Measurements from ENCODE around the gene MRTFA.

Gene MRTFA

GRCh38 chr22:40484906-40485669 is 151.4 kb downstream of the MRTFA start:
- no peak for DNase-seq

DNA sequence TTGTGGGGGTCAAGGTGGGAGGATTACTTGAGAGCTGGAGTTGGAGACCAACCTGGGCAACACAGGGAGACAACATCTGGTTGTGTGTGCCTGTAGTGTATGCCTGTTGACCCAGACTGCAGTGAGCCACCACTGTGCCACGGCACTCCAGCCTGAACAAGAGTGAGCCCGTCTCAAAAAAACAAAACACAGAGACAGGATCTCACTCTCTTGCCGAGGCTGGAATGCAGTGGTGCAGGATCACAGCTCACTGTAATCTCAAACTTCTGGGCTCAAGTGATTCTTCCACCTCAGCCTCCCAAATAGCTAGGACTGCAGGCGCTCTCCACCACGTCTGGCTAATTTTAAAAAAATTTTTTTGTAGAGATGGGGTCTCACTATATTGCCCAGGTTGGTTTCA is 153.6 kb downstream of the MRTFA start:
- DNase-seq: no peak

GRCh38 chr22:40482391-40482790 is 154.1 kb downstream of the MRTFA start:
- no peak for DNase-seq

DNA sequence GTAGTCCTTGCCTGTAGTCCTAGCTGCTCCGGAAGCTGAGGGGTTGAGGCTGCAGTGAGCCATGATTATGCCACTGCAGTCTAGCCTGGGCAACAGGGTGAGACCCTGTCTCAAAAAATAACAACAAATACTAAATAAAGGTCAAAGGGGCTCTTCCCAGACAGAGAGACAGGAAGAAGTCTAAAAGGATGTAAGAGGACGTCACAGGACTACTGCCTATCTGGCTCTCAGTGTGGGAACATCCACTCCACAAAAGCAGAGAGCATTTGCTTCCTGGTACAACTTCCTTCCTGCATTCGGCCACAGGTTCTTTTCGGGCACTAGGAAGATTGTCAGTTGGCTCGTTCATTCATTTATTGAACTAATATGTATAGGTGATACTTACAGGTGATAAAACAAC is 155.5 kb downstream of the MRTFA start:
- DNase-seq: no peak

DNA sequence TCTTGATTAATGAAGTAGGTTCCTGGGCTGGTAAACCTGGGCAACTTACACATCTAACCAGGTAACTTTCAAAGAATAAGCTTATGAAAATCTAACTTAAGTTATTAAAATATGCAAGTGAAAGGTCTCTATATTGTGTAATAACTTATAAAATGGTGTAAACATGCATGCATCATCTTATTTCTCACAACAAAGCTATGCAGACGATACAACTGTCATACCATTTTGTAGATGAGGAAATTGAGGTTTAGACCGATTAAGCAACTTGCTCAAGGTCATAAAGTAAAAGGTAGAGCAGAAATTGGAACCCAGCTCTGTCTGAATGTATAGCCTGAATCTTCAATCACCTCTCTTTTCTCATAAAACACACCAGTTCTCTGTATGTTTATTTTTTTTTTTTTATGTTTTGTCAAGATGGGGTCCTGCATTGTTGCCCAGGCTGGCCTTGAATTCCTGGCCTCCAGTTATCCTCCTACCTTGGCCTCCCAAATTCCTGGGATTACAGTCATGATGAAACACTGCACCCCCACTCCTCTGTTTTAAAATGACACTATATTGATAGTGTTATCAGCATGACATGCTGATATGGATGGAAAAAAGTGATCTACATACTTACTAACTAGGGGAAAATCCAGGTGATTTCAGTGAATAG is 156.5 kb downstream of the MRTFA start:
- no peak for DNase-seq

DNA sequence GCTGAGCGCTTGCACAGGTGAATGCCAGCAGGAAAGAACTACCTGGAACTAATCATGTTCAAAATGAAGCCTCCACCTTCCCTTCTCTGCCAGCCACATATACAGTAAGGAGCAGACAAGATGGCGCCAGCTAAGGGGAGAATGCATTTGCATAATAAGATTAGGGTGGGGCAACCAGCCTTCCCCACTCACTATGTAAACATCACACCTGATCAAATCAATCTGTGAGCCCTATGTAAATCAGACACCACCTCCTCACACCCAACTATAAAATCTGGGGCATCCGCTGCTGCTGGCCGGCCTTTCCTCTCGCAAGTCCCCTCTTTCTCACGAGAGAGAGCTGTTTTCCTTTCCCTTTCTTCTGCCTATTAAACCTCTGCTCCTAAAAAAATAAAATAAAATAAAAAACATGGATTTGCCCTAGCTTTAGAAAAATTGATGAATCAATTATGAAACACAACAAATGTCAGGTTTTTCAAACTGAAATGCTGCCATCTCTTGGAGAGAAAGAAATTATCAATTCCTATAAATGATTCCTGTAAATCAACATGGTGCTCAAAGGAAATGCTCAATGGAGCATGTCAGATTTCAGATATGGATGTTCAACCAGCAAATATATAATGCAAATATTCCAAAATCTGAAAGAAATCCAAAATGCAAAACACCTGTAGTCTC is 157.3 kb downstream of the MRTFA start:
- no peak for DNase-seq

DNA sequence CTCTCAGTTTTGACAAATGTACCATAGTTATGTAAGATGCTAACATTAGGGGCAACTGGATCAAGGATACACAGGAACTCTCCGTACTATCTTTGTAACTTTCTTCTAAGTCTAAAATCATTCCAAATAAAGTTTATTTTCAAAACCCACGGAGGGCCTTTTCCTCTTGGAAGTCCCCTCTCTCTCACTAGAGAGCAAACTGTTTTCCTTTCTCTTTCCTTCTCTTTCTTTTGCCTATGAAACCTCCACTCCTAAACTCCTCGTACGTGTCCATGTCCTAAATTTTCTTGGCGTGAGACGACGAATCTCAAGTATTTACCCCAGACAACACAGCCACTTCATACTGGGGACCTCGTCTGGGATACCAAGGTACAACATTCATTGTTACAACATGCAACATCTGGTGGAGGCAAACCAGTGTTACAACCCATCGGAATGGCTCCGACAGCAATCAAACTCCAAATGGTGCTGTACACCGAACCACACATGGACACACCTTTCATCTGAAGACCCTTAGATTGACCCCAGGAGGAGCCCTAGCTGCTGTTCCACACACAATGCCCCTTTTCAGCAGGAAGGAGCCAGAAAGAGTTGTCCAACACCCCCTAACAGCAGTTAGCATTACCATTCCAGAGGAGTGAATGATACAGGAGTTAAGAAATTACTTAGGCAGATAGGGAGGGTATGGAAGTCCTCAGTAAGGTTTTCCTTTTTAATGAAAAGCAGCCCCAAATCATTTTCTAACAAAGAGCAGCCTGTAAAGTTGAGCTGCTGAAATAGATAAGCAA is 158.0 kb downstream of the MRTFA start:
- no peak for DNase-seq

DNA sequence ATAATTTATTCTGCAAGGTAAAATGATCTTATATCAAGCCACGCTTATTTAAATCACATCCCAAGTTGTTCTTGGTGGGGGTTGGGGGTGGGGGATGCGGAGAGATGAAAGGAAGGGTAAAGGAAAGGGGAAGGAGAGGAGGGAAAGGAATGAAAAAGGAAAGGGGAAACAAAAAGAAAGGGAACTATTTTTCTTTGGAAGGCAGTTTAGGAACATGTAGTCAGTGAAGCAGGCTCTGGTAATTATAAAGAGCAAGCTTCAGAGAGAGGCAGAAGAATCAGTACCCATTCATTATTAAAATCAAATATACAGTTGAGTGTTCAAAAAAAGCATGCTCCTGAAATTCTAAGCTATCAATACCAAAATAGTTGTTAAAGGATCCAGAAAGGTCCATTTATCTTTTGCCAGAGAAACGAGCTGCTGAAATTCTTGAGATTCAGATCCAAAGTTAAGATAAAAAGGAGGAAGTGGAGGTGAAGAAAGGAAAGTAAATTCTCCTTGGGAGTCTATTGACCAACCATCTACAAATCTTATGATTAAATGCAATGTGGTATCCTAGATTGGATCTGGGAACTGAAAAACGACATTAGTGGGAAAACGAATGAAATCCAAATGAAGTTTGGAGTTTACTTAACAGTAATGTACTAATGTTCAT is 158.7 kb downstream of the MRTFA start:
- DNase-seq: no peak

DNA sequence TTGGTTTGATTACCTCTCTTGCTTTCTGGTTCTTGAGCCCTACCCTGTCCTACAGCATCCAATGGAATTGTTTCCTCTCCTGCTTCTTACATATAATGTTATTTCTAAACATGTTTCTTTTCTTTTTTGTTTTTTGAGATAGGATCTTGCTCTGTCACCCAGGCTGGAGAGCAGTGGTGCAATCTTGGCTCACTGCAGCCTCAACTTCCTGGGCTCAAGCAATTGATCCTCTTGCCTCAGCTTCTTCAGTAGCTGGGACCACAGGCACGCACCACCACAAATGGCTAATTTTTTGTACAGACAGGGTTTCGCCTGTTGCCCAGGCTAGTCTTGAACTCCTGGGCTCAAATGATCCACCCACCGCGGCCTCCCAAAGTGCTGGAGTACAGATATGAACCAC is 160.2 kb downstream of the MRTFA start:
- no peak for DNase-seq

DNA sequence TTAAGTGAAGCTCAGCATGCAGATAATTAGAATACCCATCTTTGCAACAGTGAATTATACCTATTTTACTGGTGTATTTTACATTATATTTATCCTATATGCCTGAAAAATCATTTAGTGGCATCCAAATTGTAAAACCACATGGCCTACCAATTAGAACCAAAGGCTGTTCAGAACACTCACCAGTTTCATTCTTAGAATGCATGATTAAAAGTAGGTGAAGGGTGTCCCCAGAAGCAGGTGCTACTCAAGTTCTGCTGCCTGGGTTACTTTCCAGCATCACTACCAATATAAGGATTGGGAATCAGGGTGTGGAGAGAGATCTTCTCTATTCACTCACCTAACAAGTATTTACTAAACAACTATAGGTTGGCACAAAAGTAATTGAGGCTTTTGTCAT is 162.8 kb downstream of the MRTFA start:
- no peak for DNase-seq

- DNase-seq: no peak
Measured at GRCh38 chr22:40472579-40472978, 163.9 kb downstream of the MRTFA start.

DNA sequence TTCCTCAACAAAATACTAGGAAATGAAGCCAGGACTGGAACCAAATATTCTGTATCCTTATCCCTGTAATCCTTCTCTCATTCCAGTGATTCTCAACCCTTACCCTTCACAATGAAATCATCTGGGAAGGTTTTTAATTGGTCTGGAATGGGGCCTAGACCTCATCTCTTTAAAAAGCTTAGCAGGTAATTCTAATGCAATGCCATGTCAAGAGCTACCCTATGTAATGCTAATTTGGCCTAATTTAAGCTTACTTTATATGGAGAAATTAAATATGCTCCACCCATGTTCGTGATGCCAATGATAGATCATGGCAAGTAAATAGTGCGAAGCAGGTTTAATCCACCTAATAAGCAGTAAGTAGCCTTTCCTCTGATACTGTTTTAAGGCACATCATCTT is 164.5 kb downstream of the MRTFA start:
- no peak for DNase-seq

DNA sequence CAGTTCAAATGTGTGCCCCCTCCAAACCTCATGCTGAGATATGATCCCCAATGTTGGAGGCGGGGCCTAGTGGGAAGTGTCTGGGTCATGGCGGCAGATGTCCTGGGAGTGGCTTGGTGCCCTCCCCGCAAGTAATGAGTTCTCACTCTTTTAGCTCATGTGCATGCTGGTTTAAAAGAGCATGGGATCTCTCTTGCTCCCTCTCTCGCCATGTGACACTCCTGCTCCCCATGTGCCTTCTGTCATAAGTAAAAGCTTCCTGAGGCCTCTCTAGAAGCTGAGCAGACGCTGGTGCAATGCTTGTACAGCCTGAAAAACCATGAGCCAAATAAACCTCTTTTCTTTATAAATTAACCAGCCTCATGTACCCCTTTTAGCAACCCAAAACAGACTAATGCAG is 167.3 kb downstream of the MRTFA start:
- no peak for DNase-seq

GRCh38 chr22:40468616-40469015 is 167.9 kb downstream of the MRTFA start:
- no peak for DNase-seq

DNA sequence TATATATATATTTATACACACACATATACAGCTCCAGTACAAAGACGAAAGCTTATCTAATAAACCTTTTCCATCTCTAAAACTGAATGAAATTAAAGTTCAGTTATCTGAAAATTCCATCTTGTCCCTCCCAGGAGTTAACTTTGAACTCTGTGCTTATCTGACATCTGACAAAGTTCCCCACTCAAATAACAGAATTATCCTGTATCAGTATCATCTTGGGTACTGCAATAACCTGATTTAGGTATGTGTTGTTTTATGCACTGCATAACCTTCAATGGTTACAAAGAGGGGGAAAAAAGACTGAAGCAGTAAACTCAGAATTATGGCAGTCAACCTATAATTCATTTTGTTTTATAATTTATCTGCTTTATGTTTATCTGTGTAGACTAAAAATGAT is 169.5 kb downstream of the MRTFA start:
- DNase-seq: no peak

DNA sequence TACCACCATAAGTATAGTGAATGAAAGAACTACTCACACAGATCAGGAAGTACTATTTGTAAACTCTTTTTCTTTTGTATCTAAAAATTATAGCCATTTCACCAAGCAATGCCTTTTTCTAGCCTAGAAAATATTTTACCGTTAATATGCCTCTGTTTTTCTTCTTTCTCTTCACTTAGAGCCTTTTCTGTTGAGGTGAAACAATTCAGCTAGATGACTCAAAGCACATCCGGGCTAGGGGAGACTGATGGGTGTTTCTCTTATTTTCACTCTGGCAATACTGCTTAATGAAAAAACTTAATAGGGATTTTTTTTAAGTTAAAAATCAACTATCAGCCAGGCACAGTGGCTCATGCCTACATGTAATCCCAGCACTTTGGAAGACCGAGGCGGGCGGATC is 172.8 kb downstream of the MRTFA start:
- DNase-seq: no peak

DNA sequence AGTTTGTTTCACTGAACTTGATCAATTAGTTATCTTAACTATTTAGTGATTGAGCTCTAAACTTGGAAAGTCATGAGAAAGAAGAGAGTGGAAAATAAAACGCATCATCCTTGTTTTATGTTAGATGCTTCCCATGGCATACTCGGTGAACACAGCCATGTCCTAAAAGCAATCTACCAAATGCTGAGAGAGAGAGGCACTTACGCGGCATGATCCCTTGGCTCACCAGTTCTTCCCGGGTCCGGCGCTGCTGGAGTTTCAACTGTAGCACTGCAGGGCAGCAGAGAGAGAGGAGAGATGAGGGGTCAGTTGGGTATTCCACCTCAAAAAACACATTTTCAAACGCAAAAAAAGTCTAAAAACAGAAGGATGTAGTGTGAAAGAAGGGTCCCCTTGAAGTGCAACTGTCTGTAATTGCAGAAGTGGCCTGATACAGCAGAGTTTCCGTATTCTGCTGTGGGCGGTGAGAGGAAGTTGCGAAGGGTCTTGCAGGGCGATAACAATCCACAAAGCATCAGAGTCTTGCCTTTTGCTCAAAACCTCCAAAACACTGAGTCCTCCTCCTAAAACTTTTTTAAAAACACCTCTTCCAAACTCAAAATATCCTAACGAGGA is 173.4 kb downstream of the MRTFA start:
- no peak for DNase-seq

DNA sequence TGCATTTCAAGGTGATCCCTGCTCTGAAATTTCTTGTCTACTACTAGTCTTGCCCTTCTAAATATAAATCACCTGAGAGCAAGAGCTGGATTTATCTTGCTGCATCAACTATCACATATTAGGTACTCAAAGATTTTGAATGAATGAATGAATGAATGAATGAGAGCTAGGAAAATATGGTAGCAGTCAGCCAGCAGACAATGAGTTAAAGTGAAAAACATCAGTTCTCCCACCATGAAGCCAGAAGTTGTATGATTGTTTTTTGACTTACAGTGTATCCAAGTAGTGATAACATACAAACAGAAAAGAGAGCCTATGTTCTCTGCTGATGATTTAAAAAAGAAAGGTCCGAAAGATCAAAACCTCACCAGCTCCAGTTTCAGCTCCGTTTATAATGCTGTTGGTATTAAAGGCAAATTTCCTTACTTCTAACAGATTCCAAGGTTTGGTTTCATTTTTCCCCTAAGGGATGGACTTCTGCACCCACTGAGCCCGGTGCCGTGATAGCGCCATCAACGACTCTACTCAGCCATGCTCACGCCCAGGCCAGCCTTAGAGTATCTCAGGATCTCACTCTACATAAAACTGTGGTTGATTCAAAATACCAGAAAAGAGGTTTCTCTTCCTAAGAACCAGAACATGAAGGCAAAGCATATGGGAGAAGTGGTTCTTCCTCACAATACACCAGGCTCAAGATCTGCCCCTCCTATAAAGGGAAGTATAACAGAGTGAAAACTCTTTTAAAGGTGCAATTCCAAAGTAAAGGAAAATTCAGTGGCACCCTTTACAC is 174.1 kb downstream of the MRTFA start:
- DNase-seq: no peak

GRCh38 chr22:40453671-40454070 is 182.8 kb downstream of the MRTFA start:
- no peak for DNase-seq

- no peak for DNase-seq
Measured at GRCh38 chr22:40452730-40453487, 183.6 kb downstream of the MRTFA start.

DNA sequence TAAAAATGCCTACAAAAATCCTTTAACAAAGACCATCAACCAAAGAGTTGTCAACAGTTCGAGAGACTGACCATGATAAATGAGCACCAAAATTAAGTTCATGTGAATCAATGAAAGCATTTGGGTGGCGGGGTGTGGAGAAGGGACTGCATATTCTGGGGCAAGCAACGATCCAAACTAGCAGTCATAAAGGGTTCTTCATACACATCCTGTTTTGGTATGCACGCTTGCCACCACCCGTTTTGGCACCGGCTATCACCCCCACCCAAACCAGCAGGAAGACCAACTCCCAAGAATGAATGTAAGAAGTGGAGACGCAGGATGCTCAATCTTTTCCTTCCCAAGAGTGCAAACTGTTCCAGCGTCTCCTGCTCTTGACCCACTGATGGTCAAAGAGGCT is 185.3 kb downstream of the MRTFA start:
- DNase-seq: no peak

Data from cerebellar nuclear complex (tissue), 1 donor.